Coronary artery (tissue), 2 donors: Measurements from ENCODE around the gene IL16.
A peak's percentile ranks its signal among the peaks of the same experiment; 100 is the strongest.

Experiments
- DNase-seq: peaks from one replicate; pipeline ENCODE4 v3.0.0-alpha.2; 2017; ENCODE audit warnings: low spot score
- H3K27ac ChIP-seq, 2 donors: fragments of 200-600 bp; sonication (generic); one replicate each; pipeline ENCODE4 v1.5.1; 2016 to 2019
- H3K4me3 ChIP-seq: fragments of 200-600 bp; sonication (generic); 2 replicates; pipeline ENCODE4 v1.5.1; 2016; ENCODE audit warnings: mild to moderate bottlenecking, moderate library complexity
- TF ChIP-seq, protein P1 (sequence below): fragments of 200-600 bp; sonication (generic); IDR thresholded peaks from one replicate; pipeline ENCODE4 v1.5.1; 2019; ENCODE audit warnings: antibody characterized with exemption

Gene IL16

DNA sequence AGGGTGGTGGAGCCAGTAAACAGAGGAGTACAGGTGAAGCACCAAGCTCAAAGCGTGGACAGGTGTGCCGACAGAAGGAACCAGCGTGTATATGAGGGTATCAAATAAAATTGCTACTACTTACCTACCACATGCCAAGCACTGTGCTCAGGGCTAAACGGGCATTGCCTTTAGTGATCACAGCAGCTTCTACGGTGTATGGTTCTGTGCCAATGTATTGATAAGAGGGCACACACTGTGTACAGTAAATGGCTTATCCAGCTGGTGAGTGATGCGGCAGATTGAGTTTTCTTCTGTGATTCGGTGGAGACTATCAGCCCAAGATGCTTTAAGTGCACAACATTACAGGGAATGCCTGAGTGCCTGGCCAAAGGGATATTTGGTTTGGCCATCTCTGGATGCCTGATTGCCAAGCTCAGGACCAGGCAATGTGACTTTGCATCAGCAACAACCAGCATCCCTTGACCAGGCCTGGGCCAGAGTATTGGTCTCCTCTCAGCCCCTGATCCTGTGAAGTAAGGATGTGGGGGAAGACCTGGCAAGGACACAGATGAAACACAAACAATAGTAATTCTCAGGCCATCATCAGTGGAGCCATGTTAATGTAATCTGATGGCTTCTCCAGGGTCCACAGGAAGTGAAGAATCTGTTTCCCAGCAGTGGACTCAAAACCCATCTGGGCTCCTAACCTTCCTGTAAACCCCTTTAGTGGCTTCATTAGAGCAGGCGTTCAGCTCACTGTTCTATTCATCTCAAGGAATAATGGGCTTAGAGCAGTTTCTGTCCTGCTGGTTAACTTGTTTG, 113.2 kb downstream of the IL16 start:
- Histone ChIP-seq H3K4me3 (no peak overlapping the region), H3K27ac (no peak overlapping the region)
- no peak for DNase-seq
- TF ChIP-seq, protein P1, sequence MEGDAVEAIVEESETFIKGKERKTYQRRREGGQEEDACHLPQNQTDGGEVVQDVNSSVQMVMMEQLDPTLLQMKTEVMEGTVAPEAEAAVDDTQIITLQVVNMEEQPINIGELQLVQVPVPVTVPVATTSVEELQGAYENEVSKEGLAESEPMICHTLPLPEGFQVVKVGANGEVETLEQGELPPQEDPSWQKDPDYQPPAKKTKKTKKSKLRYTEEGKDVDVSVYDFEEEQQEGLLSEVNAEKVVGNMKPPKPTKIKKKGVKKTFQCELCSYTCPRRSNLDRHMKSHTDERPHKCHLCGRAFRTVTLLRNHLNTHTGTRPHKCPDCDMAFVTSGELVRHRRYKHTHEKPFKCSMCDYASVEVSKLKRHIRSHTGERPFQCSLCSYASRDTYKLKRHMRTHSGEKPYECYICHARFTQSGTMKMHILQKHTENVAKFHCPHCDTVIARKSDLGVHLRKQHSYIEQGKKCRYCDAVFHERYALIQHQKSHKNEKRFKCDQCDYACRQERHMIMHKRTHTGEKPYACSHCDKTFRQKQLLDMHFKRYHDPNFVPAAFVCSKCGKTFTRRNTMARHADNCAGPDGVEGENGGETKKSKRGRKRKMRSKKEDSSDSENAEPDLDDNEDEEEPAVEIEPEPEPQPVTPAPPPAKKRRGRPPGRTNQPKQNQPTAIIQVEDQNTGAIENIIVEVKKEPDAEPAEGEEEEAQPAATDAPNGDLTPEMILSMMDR: no peak

DNA sequence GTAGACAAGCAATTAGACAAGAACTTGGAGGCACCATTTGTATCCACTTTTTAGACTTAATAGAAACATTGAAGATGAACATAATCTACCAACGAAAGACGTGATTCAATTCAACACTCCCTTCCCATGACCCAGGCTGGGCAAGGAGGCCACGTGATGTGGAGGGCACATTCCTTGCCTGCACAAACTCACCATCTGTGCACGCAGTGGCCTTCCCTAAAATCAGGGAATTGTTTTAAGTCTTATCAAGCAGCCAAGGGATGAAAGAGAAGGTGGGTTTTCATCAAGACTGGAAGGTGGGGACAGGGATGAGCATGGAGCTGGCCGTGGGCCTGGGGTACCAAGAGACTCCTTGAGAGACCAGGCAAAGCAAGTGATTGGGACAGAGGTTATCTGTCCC, 113.8 kb downstream of the IL16 start:
- no peak for DNase-seq
- Histone ChIP-seq H3K4me3 (no peak overlapping the region), H3K27ac (peak overlapping the region in 1 of 2 donors; percentile 67)
- TF ChIP-seq, protein P1: no peak

DNA sequence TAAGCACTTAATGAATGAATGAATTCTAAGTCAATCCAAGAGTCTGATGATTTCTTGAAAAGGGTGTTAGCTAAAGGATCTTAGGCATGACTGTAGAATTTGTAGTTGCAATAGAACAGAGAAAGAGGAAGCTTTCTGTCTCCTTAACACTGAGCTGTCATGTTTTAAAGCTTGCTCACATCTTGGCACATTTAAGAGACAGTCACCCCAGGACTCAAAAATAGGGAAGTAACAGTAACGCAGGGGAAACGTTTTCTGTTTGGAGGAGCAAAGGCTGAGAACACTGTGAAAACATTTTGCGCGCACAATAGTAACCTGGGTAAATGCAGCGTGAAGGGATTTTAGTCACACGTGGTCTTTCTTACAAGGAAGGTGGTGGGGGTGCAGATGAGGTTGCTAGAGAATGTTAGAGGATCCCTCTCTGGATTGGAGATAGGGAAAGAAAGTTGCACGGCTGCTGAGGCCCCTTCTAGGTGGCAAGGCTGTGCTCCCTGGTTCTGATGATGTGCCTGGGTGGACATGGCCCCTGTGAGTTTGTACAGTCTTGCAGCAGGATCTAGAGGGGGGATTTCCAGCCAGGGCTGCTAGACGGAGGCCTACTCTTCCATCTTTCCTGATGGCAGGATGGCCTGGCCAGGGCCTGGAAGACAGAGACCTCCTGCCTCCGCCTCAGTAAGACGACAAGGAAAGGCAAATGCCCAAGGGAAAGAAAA, 115.2 kb downstream of the IL16 start:
- no peak overlapping the region for H3K4me3 ChIP-seq
- no peak for DNase-seq
- H3K27ac ChIP-seq: peak overlapping the region; percentile 47 to 88
- TF ChIP-seq, protein P1: no peak

DNA sequence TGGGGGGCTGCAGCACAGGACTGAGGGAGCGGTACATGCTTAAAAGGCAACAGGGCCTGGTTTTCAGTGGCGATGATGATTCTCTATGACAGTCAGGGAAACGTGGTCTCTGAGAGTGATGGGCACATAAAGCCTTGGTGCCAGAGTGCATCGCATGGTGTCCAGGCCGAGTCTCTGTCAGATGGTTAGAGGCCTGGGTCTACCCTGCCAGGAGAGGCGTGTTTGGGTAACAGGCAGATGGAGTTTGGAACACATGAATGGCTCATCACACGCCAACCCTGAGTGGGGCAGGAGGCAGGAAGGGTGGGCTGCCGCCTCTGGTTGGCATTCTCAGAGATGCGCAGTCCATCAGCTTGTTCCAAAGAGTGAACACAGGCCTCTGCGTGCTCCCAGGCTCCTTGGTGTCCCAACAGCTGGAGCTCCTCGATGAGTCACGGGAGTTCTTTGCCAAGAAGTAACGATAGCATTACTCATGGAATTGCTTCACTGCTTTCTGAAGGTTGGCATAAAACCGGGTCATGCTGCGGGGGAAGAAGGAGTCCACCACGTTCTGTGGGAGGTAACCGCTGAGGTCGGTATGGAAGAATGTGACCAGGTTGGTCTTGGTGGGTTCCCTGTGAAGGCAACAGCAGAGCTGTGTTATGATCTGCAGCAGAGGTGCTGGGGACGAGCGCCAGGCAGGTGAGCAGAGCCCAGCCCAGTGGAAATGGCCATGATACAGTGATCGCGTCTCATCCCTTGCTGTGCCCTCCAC, 116.3 kb downstream of the IL16 start:
- DNase-seq: peak; percentile 95
- peak overlapping the region; percentile 47 to 88 for H3K27ac ChIP-seq
- TF ChIP-seq, protein P1: no peak
- H3K4me3 ChIP-seq: no peak overlapping the region

DNA sequence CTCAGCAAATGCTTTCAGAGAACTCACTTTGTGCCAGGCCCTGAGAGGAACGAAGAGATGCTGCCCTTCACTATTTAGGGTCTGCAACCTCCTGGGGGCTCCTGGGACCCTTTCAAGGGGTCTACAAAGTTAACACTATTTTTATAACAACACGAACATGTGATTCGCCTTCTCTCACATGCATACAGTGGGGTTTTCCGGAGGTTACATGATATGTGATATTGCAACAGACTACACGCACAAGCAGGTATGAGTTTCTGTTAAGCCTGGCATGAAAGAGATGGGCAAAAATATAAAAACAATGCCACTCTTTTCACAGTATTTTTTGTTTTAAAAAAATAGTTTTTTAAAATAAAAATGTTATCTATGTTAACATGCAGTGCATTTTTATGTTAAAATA, 117.0 kb downstream of the IL16 start:
- TF ChIP-seq, protein P1: no peak
- peak overlapping the region; percentile 47 to 88 for H3K27ac ChIP-seq
- H3K4me3 ChIP-seq: no peak overlapping the region
- no peak for DNase-seq

DNA sequence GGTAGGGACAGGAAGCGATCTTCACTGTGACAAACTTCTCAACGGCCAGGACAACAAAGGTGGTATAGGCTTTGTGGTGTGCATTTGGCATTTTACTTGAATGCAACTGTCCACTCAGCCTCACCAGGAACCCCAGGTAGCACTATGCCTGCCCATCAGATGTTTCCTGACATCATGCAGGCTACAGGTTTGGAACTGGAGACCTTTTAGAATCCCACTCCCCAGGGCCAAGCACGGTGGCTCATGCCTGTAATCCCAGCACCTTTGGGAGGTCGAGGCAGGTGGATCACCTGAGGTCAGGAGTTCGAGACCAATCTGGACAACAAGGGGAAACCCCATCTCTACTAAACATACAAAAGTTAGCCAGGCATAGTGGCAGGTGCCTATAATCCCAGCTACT, 117.7 kb downstream of the IL16 start:
- Histone ChIP-seq H3K27ac (no peak overlapping the region), H3K4me3 (no peak overlapping the region)
- TF ChIP-seq, protein P1: no peak
- no peak for DNase-seq
